ENCODE data around the gene ZMIZ1. TPM values are rescaled to one million over a fixed set of nuclear protein-coding genes. Genes with fewer than 3 reads are reported as not detected.

The ZMIZ1 gene
- total RNA-seq, 1 experiment from 2014 or later, result 42.3 TPM

GRCh38 chr10:79312601-79313187 lies 243.9 kb downstream of the ZMIZ1 start:
- intact Hi-C loops (cut with micrococcal nuclease; ENCODE audit: unreplicated experiment), result no loop called here
- H3K36me3 ChIP-seq (ENCODE audit: control insufficient read depth, insufficient read depth, low read length), result peaks cover 6% of the 10 kb centered on the region
- Mint-ChIP-seq H3K36me3 (ENCODE audit: insufficient read depth, unreplicated experiment) (peaks cover 58% of the 10 kb centered on the region), H3K27me3 (ENCODE audit: insufficient read depth, unreplicated experiment) (no peaks in the 10 kb centered on the region), H3K9me3 (ENCODE audit: unreplicated experiment) (no peaks in the 10 kb centered on the region), H3K4me1 (ENCODE audit: low read depth, unreplicated experiment) (no peaks in the 10 kb centered on the region), H3K27ac (ENCODE audit: unreplicated experiment) (no peak overlapping the region), H3K4me3 (ENCODE audit: unreplicated experiment) (no peak overlapping the region)
- DNase-seq, result no peak
- H3K4me3 ChIP-seq (ENCODE audit: low read depth, low read length), result no peak overlapping the region
- no peaks in the 10 kb centered on the region for H3K9me3 ChIP-seq
- H3K4me1 ChIP-seq, result no peaks in the 10 kb centered on the region
- no peaks in the 10 kb centered on the region for H3K27me3 ChIP-seq (replicated peaks; ENCODE audit: control insufficient read depth, insufficient read depth, low read length)
- ChIA-PET POLR2A (no interaction called here), CTCF (no interaction called here)
- no peak for TF ChIP-seq CTCF (IDR thresholded peaks at IDR 0.05; ENCODE audit: insufficient read depth in 1 of 2, low read depth in 1 of 2, low read length in 1 of 2, severe bottlenecking in 1 of 2, unreplicated experiment in 1 of 2)
- no TSS peak for BruUV-seq (replicated peaks)

GRCh38 chr10:79313320-79313719 lies 244.6 kb downstream of the ZMIZ1 start:
- H3K4me3 Mint-ChIP-seq (ENCODE audit: unreplicated experiment), result no peak overlapping the region
- H3K4me1 ChIP-seq, result no peaks in the 10 kb centered on the region
- H3K9me3 ChIP-seq, result no peaks in the 10 kb centered on the region
- no peak for TF ChIP-seq CTCF (IDR thresholded peaks at IDR 0.05; ENCODE audit: insufficient read depth in 1 of 2, low read depth in 1 of 2, low read length in 1 of 2, severe bottlenecking in 1 of 2, unreplicated experiment in 1 of 2)
- H3K36me3 Mint-ChIP-seq (ENCODE audit: insufficient read depth, unreplicated experiment), result peaks cover 63% of the 10 kb centered on the region
- POLR2A ChIA-PET, result no interaction called here
- H3K27ac Mint-ChIP-seq (ENCODE audit: unreplicated experiment), result peak overlapping the region; percentile 55
- no peak overlapping the region for H3K4me3 ChIP-seq (ENCODE audit: low read depth, low read length)
- no peaks in the 10 kb centered on the region for H3K27me3 ChIP-seq (replicated peaks; ENCODE audit: control insufficient read depth, insufficient read depth, low read length)
- no peaks in the 10 kb centered on the region for H3K4me1 Mint-ChIP-seq (ENCODE audit: low read depth, unreplicated experiment)
- intact Hi-C loops (cut with micrococcal nuclease; ENCODE audit: unreplicated experiment), result no loop called here
- no peaks in the 10 kb centered on the region for H3K9me3 Mint-ChIP-seq (ENCODE audit: unreplicated experiment)
- H3K27me3 Mint-ChIP-seq (ENCODE audit: insufficient read depth, unreplicated experiment), result no peaks in the 10 kb centered on the region
- BruUV-seq (replicated peaks), result no TSS peak
- no peak for DNase-seq
- CTCF ChIA-PET, result no interaction called here
- H3K36me3 ChIP-seq (ENCODE audit: control insufficient read depth, insufficient read depth, low read length), result peaks cover 6% of the 10 kb centered on the region

GRCh38 chr10:79313911-79314439 lies 245.2 kb downstream of the ZMIZ1 start:
- intact Hi-C loops (cut with micrococcal nuclease; ENCODE audit: unreplicated experiment), result no loop called here
- DNase-seq, result no peak
- no peak for TF ChIP-seq CTCF (IDR thresholded peaks at IDR 0.05; ENCODE audit: insufficient read depth in 1 of 2, low read depth in 1 of 2, low read length in 1 of 2, severe bottlenecking in 1 of 2, unreplicated experiment in 1 of 2)
- Mint-ChIP-seq H3K9me3 (ENCODE audit: unreplicated experiment) (no peaks in the 10 kb centered on the region), H3K27ac (ENCODE audit: unreplicated experiment) (peak overlapping the region; percentile 55), H3K36me3 (ENCODE audit: insufficient read depth, unreplicated experiment) (peaks cover 61% of the 10 kb centered on the region), H3K4me3 (ENCODE audit: unreplicated experiment) (no peak overlapping the region), H3K27me3 (ENCODE audit: insufficient read depth, unreplicated experiment) (no peaks in the 10 kb centered on the region), H3K4me1 (ENCODE audit: low read depth, unreplicated experiment) (no peaks in the 10 kb centered on the region)
- no peaks in the 10 kb centered on the region for H3K9me3 ChIP-seq
- peaks cover 6% of the 10 kb centered on the region for H3K36me3 ChIP-seq (ENCODE audit: control insufficient read depth, insufficient read depth, low read length)
- ChIA-PET POLR2A (no interaction called here), CTCF (no interaction called here)
- no peak overlapping the region for H3K4me3 ChIP-seq (ENCODE audit: low read depth, low read length)
- BruUV-seq (replicated peaks), result no TSS peak
- no peaks in the 10 kb centered on the region for H3K4me1 ChIP-seq
- H3K27me3 ChIP-seq (replicated peaks; ENCODE audit: control insufficient read depth, insufficient read depth, low read length), result no peaks in the 10 kb centered on the region

Measured in Caco-2 (cell line).